GM12878 (cell line): ENCODE data around the gene MDC1. TPM values are rescaled to one million over a fixed set of nuclear protein-coding genes. Genes with fewer than 3 reads are reported as not detected.
A peak's percentile ranks its signal among the peaks of the same experiment; 100 is the strongest.

Experiments
- CHD4 ChIP-seq: fragments of 200-600 bp; sonication (generic); IDR thresholded peaks from 2 replicates; pipeline ENCODE4 v1.6.1; 2016; ENCODE audit warnings: mild to moderate bottlenecking
- CREB1 ChIP-seq: IDR thresholded peaks from 2 replicates; pipeline ENCODE4 v1.6.1; 2012; ENCODE audit warnings: low read depth, mild to moderate bottlenecking, inconsistent platforms
- CUX1 ChIP-seq: IDR thresholded peaks from 2 replicates; pipeline ENCODE4 v1.6.1; 2012; ENCODE audit warnings: improper control_type of control experiment, low read depth, low read length; ENCODE audit not compliant: insufficient replicate concordance
- EGR1 ChIP-seq, 2 experiments: IDR thresholded peaks; 1 replicate in 1 of 2; 2 replicates in 1 of 2; pipeline ENCODE4 v1.6.1; 2011 to 2012; ENCODE audit warnings: low read depth in 2 of 2, low read length in 2 of 2, borderline replicate concordance in 1 of 2, mild to moderate bottlenecking in 1 of 2, moderate library complexity in 1 of 2
- FOXK2 ChIP-seq: fragments of 450-650 bp; IDR thresholded peaks from 2 replicates; pipeline ENCODE4 v1.6.1; 2017; ENCODE audit warnings: mild to moderate bottlenecking, moderate library complexity
- HCFC1 ChIP-seq: fragments of 150-350 bp; IDR thresholded peaks from 2 replicates; pipeline ENCODE4 v1.6.1; 2014; ENCODE audit warnings: low read length
- IRF5 ChIP-seq: fragments of 450-650 bp; IDR thresholded peaks from 2 replicates; pipeline ENCODE4 v1.6.1; 2017; ENCODE audit warnings: borderline replicate concordance
- KAT2A ChIP-seq: conservative IDR thresholded peaks from 2 replicates; pipeline ENCODE4 v1.6.1; 2011; ENCODE audit warnings: low read depth, low read length; ENCODE audit not compliant: control insufficient read depth
- MEF2A ChIP-seq: IDR thresholded peaks from 2 replicates; pipeline ENCODE4 v1.6.1; 2011; ENCODE audit warnings: low read depth, mild to moderate bottlenecking, low read length, moderate library complexity; ENCODE audit not compliant: insufficient read depth
- MYB ChIP-seq: fragments of 150-350 bp; IDR thresholded peaks from 2 replicates; pipeline ENCODE4 v1.6.1; 2014; ENCODE audit warnings: mild to moderate bottlenecking, low read depth, low read length, borderline replicate concordance
- NFYA ChIP-seq: IDR thresholded peaks from 2 replicates; pipeline ENCODE4 v1.6.1; 2011; ENCODE audit warnings: low read depth, mild to moderate bottlenecking, low read length, improper control_type of control experiment, borderline replicate concordance
- POU2F2 ChIP-seq: IDR thresholded peaks from 3 replicates; pipeline ENCODE4 v1.6.1; 2011; ENCODE audit warnings: low read depth, mild to moderate bottlenecking, low read length, borderline replicate concordance
- PRDM15 ChIP-seq: fragments of 450-650 bp; formaldehyde crosslinking; IDR thresholded peaks from 2 replicates; pipeline ENCODE4 v1.4.0; 2020; ENCODE audit warnings: mild to moderate bottlenecking, moderate library complexity
- SMAD5 ChIP-seq: IDR thresholded peaks from 2 replicates; pipeline ENCODE4 v1.6.1; 2016; ENCODE audit warnings: antibody characterized with exemption, low read depth
- SPI1 ChIP-seq: IDR thresholded peaks from 2 replicates; pipeline ENCODE4 v1.6.1; 2011; ENCODE audit warnings: low read depth, mild to moderate bottlenecking, low read length, moderate library complexity, borderline replicate concordance; ENCODE audit not compliant: insufficient read depth
- USF1 ChIP-seq: IDR thresholded peaks from 2 replicates; pipeline ENCODE4 v1.6.1; 2011; ENCODE audit warnings: borderline replicate concordance, low read depth, mild to moderate bottlenecking, moderate library complexity, mixed read lengths, low read length; ENCODE audit not compliant: insufficient read depth; ENCODE audit errors: extremely low read length
- WRNIP1 ChIP-seq: IDR thresholded peaks from 2 replicates; pipeline ENCODE4 v1.6.1; 2011; ENCODE audit warnings: low read depth, low read length, improper control_type of control experiment, borderline replicate concordance
- ZNF207 ChIP-seq: fragments of 450-650 bp; IDR thresholded peaks from 2 replicates; pipeline ENCODE4 v1.6.1; 2014; ENCODE audit warnings: antibody characterized with exemption, mild to moderate bottlenecking, borderline replicate concordance
- polyA plus RNA-seq, 11 experiments: library from polyadenylated mRNA; depleted of rRNA in 4 of 11; unstranded in 6 of 11; stranded (reverse) in 5 of 11; fragments of >200 nt; fragmentation: Nextera tagmentation in 4 of 11; fragmentation: Illumina TruSeq in 1 of 11; extraction: Ambion mirVana in 4 of 11; extraction: Trizol in 1 of 11; gene quantifications; 1 replicate in 1 of 11; 2 replicates in 10 of 11; pipeline versions ENCODE4 v1.2.1 to v1.2.3, GENCODE V29; 2011 to 2016; ENCODE audit warnings: inconsistent platforms in 2 of 11, missing spikeins in 2 of 11, low read depth in 1 of 11
- total RNA-seq, 4 experiments: library from RNA; depleted of rRNA in 3 of 4; stranded (reverse); fragments of >200 nt in 3 of 4; fragmentation: Illumina TruSeq in 1 of 4; extraction: Trizol in 1 of 4; gene quantifications; 2 replicates each; pipeline versions ENCODE4 v1.2.1 to v1.2.3, GENCODE V29; 2013 to 2021

MDC1 gene
- total and polyA plus RNA-seq, 10 of the 15 experiments (the other 5 are each of a cell fraction or from before 2014, with no cell fraction given): 5.1 to 62.5 (median 22.4) TPM

GRCh38 chr6:30742316-30743098, 25.4 kb upstream of the MDC1 start, which contains the start of gene FLOT1 (continued):
- TF ChIP-seq CUX1 (no peak), MYB (no peak), POU2F2 (peak; percentile 68; the same call in 2 of the 3 replicates), HCFC1 (0 out of 2 replicates have a peak, but pooled peaks have one; percentile 22), CHD4 (no peak), IRF5 (no peak), ZNF207 (no peak), WRNIP1 (no peak), CREB1 (no peak), PRDM15 (CRISPR knock-in tag) (no peak), EGR1 (IDR thresholded peaks at IDR 0.05; ENCODE audit: borderline replicate concordance in 1 of 2, low read depth in 2 of 2, low read length in 2 of 2) (peak; percentile 52 to 94), USF1 (no peak), KAT2A (no peak), SPI1 (no peak), FOXK2 (no peak), NFYA (no peak), MEF2A (no peak; the same call in 1 of the 2 replicates), SMAD5 (peak; percentile 81)
